SKM-1 treated with dmso at 0.1 percent for 144 hours (cell line): ENCODE data around the gene KRTAP5-11.
"Not testable (repeated sequence)": the region's sequence is repeated elsewhere in the genome, so short reads cannot be mapped to it uniquely, and the experiment has no call there.

Source experiments
- DNase-seq: peaks from one replicate; lab custom pipeline; 2025; ENCODE audit not compliant: unreplicated experiment; lab: John Stamatoyannopoulos, UW

KRTAP5-11 gene

GRCh38 chr11:71581826-71582225 lies 849 bp downstream of the KRTAP5-11 start:
- no peak for DNase-seq

DNA sequence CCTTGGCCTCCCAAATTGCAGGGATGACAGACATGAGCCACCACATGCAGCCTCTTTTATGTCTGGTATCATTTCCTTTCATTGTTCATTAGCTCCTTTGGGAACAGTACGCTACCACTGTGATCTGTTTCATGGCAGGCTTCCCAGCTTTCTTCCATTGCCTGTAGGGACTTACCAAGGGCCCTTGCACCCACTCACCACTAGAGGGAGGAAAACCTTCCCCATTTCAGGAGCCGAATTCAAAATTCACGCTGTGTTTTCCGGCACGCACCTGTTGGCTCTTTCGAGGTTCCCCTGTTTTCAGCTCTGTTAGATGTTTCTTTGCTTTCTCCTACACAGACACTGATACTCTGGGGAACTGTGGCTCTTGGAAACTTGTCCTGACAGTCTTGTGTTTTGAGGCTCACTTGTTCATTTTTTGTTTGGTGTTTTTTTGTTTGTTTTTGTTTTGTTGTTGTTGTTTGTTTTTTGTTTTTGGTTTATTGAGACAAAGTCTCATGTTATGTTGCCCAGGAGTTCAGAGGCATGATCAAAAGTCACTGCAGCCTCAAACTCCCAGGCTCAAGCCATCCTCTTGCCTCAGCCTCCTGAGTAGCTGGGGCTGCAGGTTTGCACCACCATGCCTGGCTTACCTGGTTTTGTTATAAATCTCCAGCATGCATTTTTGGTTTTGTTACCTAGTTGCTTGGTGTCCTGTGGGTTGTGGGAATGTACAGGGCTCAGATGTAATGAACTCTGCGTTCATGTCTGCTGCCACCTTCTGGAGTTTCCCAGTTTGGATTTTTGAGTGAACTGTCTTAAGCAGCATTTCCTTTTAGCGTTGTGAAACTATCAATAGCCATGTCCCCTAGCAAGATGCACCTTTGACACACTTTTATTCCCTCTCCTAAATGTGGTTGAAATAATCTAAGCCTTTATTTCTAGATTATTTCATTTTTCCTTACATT lies 2.3 kb downstream of the KRTAP5-11 start:
- DNase-seq: peak; percentile 44

DNA sequence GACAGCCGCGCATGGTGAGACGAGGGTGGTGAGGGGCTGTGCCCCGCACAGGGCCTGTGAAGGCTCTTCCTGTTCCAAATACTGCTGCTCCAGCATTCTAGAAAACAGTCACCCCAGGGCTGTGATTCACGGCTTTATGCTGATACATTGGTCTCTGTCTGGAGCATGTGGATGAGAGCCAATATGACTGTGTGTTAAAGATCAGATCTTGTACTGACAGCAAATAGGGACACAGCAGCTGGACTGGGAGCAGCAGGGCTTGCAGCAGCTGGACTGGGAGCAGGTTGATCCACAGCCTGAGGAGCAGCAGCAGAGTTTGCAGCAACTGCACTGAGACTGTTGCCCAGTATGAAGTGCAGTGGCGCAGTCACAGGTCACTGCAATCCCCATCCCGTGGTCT lies 3.2 kb downstream of the KRTAP5-11 start:
- DNase-seq: not testable (repeated sequence)

DNA sequence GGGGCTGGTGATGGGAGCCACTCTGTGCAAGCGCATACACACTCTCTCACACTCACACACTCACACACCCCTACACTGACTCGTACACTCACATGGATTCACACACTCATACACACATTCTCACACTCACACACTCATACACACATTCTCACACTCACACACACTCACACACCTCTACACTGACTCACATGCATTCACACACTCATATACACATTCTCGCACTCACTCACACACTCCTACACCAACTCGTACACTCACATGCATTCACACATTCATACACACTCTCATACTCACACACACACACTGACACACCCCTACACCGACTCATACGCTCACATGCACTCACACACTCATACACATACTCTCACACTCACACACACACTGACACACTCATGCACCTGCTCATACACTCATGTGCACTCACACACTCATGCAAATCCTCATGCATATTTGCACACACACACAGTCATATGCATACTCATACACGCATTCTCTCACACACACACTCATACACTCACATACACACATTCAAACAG lies 5.1 kb downstream of the KRTAP5-11 start:
- no peak for DNase-seq

DNA sequence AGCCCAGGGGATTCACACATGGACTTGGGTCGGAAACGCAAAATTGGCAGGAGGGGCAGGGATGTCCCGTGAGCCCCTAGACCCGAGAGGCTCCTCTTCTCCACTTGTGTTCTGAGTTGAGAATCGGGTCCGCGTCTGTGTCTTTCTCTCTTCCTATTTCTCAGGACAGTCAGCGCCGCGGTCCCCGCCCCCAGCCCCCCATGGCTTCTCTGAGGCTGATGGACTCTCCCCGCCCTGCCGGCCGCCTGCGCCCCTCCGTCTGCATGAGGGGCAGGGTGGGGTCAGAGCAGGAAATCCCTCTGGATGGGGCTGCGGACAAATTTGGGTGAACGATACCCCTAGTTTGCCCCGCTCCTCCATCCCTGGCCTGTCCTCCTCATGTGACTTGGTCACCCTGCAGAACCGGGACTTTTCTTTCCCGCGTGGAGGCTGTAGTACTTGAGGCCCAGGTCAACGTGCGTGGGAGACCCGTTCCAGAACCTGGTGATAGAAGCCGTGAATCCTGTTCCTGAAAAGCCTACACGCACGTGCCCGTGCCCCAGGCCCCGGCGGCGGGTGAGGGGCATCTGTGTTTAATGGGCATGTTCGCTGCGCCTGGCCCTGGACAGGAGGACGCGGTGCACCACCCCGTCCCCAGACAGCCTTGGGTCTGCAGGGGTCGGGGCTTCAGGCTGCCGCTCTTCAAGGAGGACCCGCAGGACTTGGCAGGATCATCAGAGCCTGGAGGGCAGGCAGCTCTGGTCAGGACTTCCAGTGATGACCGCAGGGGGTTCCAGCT lies 5.8 kb downstream of the KRTAP5-11 start:
- DNase-seq: not testable (repeated sequence)

DNA sequence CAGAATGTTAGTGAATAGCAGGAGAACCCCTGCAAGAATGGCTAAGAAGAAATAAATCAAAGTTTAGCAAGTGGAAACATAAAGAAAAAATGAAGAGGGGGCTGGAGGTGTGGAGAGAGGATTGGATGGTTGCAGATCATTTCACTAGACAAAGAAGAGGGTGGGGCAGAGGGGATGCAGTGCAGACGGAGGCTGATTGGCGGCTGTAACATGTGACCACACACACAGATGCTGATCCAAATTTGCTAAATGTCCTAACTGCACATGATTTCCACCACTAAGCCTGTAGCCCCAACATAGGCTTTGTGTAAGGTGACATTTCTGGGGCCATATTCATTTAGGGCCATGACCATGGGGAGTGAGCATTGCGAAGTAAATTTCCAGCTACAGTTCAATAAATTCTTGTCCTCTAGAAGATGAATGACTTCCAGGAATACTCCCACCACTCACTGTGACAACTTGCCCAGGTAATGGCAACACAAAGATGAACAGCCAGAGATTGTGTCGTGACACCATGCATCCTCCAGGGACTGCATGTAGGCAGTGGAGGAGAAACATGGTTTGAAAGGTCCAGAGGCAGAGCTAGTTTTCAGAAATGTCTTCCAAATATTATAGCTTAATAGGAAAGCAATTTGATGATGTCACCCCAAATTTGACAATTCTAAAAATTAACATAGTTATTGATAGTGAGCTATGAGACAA lies 6.8 kb downstream of the KRTAP5-11 start:
- no peak for DNase-seq

- DNase-seq: no peak
Measured at GRCh38 chr11:71574418-71574817, 8.3 kb downstream of the KRTAP5-11 start.

- DNase-seq: no peak
Measured at GRCh38 chr11:71572811-71573210, 9.9 kb downstream of the KRTAP5-11 start.

DNA sequence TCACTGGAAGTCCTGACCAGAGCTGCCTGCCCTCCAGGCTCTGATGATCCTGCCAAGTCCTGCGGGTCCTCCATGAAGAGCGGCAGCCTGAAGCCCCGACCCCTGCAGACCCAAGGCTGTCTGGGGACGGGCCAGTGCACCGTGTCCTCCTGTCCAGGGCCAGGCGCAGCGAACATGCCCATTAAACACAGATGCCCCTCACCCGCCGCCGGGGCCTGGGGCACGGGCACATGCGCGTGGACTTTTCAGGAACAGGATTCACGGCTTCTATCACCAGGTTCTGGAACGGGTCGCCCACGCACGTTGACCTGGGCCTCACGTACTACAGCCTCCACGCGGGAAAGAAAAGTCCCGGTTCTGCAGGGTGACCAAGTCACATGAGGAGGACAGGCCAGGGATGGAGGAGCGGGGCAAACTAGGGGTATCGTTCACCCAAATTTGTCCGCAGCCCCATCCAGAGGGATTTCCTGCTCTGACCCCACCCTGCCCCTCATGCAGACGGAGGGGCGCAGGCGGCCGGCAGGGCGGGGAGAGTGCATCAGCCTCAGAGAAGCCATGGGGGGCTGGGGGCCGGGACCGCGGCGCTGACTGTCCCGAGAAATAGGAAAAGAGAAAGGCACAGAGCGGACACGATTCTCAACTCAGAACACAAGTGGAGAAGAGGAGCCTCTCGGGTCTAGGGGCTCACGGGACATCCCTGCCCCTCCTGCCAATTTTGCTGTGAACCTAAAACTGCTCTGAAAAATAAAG lies 11.4 kb downstream of the KRTAP5-11 start:
- DNase-seq: not testable (repeated sequence)

DNA sequence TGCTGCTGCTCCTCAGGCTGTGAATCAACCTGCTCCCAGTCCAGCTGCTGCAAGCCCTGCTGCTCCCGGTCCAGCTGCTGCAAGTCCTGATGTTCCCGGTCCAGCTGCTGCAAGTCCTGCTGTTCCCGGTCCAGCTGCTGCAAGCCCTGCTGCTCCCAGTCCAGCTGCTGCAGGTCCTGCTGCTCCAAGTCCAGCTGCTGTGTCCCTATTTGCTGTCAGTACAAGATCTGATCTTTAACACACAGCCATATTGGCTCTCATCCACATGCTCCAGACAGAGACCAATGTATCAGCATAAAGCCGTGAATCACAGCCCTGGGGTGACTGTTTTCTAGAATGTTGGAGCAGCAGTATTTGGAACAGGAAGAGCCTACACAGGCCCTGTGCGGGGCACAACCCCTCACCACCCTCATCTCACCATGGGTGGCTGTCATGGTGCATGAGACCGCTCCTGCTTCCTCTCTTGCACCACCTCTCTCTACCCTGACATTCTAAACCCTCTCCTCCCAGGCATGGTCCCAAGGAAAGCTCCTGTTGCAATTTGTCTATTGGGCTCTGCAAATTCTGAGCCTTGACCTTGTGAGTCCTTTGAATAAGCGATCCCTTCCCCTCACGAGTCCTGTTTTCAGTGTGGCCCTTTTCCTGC lies 13.8 kb downstream of the KRTAP5-11 start:
- DNase-seq: no peak

DNA sequence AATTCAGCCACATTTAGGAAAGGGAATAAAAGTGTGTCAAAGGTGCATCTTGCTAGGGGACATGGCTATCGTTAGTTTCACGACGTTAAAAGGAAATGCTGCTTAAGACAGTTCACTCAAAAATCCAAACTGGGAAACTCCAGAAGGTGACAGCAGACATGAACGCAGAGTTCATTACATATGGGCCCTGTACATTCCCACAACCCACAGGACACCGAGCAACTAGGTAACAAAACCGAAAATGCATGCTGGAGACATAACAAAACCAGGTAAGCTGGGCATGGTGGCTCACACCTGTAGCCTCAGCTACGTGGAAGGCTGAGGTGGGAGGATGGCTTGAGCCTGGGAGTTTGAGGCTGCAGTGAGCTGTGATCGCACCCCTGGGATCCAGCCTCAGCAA lies 15.0 kb downstream of the KRTAP5-11 start:
- DNase-seq: not testable (repeated sequence)

- not testable (repeated sequence) for DNase-seq
Measured at GRCh38 chr11:71566626-71567599, 15.8 kb downstream of the KRTAP5-11 start.

- DNase-seq: no peak
Measured at GRCh38 chr11:71566081-71566620, 16.5 kb downstream of the KRTAP5-11 start.

- DNase-seq: no peak
Measured at GRCh38 chr11:71565263-71565662, 17.4 kb downstream of the KRTAP5-11 start, which contains the start of gene KRTAP5-10. Gene KRTAP5-10, plus strand, starts transcription at chr11:71565563. Its CDS starts 25 bp downstream, at chr11:71565588.

DNA sequence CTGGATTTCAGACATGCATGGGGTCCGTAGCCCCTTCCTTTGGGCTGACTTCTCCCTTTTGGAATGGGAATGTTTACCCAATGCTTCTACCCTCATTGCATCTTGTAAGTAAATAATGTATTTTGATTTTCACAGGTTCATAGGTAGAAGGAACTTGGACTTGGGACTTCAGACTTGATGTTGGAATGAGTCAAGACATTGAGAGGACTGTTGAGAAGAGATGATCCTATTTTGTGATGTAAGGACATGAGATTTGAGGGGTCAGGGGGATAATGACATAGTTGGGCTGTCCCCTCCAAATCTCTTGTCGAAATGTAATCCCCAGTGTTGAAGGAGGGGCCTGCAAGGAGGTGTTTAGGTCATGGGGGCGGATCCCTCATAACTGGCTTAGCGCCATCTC lies 18.2 kb downstream of the KRTAP5-11 start:
- no peak for DNase-seq

GRCh38 chr11:71563406-71563805 lies 19.3 kb downstream of the KRTAP5-11 start:
- peak; percentile 19 for DNase-seq

DNA sequence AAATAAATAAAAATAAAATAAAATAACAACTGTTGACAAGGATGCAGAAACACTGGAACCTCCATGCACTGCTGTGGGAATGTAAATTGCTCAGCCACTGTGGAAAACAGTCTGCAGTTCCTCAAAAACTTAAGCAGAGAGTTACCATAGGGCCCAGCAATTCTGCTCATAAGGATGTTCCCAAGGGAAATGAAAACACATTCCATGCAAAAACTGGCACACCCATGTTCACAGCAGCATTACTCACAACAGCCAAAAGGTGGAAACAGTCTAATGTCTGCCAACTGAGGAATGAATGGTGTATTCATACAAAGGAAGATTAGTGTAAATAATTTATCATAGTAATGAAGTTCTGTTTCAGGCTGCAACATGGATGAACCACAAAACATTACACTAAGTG lies 20.6 kb downstream of the KRTAP5-11 start:
- DNase-seq: no peak

DNA sequence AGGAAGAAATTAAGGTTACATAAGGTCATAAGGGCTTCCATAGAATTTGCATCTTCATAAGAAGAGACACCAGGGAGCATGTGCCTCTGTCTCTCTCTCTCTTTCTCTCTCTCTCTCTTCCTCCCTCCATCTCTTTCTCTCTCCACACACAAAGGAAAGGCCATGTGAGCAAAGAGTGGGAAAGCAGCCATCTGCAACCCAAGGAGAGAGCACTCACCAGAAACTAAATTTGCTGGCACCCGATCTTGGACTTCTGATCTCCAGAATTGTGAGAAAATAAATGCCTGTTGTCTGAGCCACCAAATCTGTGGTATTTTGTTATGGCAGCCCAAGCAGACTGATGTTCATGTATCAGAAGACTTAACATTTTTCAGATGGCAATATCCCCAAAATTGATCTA lies 23.7 kb downstream of the KRTAP5-11 start:
- DNase-seq: no peak
